Endothelial cell of umbilical vein (primary cell): ENCODE data around the gene OLFM2. TPM values are rescaled to one million over a fixed set of nuclear protein-coding genes. Genes with fewer than 3 reads are reported as not detected.

ENCODE experiments used
- BruUV-seq: library from RNA; stranded (reverse); fragments of 400-500 nt; replicated peaks from 2 replicates; lab custom pipeline; 2021; lab: Mats Ljungman, UMichigan
- CTCF ChIA-PET: fragments of 300-600, 350-600 bp; sonication (Branson Sonifier 250); formaldehyde crosslinking; loops from one replicate; lab custom pipeline; 2021; ENCODE audit warnings: antibody characterized with exemption, inconsistent platforms; lab: Charles Lee
- POLR2A ChIA-PET: fragments of 300-600, 350-600 bp; sonication (Branson Sonifier 250); formaldehyde crosslinking; loops from one replicate; lab custom pipeline; 2021; ENCODE audit warnings: antibody characterized with exemption, inconsistent platforms; lab: Charles Lee
- DNase-seq: peaks from one replicate; pipeline ENCODE4 v3.0.0-alpha.2; 2011; ENCODE audit warnings: low read depth, low spot score
- FAIRE-seq: peaks from 2 replicates; lab custom pipeline; 2011; peaks lifted over from hg19 to GRCh38; lab: Jason Lieb, UNC
- H2AFZ ChIP-seq: 2 replicates; pipeline ENCODE4 v1.6.0; 2012; ENCODE audit warnings: low read depth, low read length, control low read depth, inconsistent platforms
- H3K27ac ChIP-seq: 2 replicates; pipeline ENCODE4 v1.5.1; 2011; ENCODE audit warnings: low read depth, mild to moderate bottlenecking, control low read depth, low read length, moderate library complexity; ENCODE audit not compliant: insufficient read depth
- H3K27me3 ChIP-seq, 2 experiments: 2 replicates each; pipeline versions ENCODE4 v1.6.0 to v1.6.1; 2011; ENCODE audit warnings: low read length in 2 of 2, mixed read lengths in 1 of 2; ENCODE audit not compliant: control insufficient read depth in 2 of 2, insufficient read depth in 2 of 2
- H3K36me3 ChIP-seq, 2 experiments: 2 replicates in 1 of 2; 3 replicates in 1 of 2; pipeline ENCODE4 v1.5.1; 2011; ENCODE audit warnings: low read length in 2 of 2, mild to moderate bottlenecking in 1 of 2, moderate library complexity in 1 of 2; ENCODE audit not compliant: control insufficient read depth in 2 of 2, insufficient read depth in 2 of 2; ENCODE audit errors: extremely low read depth in 1 of 2
- H3K4me1 ChIP-seq: 3 replicates; pipeline ENCODE4 v1.5.1; 2011; ENCODE audit warnings: mild to moderate bottlenecking, low read length; ENCODE audit not compliant: control insufficient read depth, insufficient read depth; ENCODE audit errors: extremely low read depth
- H3K4me2 ChIP-seq: 2 replicates; pipeline ENCODE4 v1.6.1; 2011; ENCODE audit warnings: low read length, control low read depth, mixed read lengths; ENCODE audit not compliant: insufficient read depth
- H3K4me3 ChIP-seq, 3 experiments: fragments of 200-600 bp in 1 of 3; sonication (generic), shearing (Covaris generic) in 1 of 3; replicated peaks in 1 of 3; 2 replicates each; pipeline ENCODE4 v1.5.1; 2011 to 2016; ENCODE audit warnings: control low read depth in 3 of 3, low read length in 3 of 3, mild to moderate bottlenecking in 2 of 3, inconsistent platforms in 1 of 3, low read depth in 1 of 3, moderate library complexity in 1 of 3; ENCODE audit not compliant: insufficient read depth in 1 of 3
- H3K79me2 ChIP-seq: 2 replicates; pipeline ENCODE4 v1.6.0; 2012; ENCODE audit warnings: low read length, inconsistent platforms; ENCODE audit not compliant: control insufficient read depth, insufficient read depth
- H3K9ac ChIP-seq: replicated peaks from 2 replicates; pipeline ENCODE3; 2011; ENCODE audit warnings: low read length, control low read depth; ENCODE audit not compliant: insufficient read depth; ENCODE audit errors: extremely low read depth
- H3K9me1 ChIP-seq: replicated peaks from 3 replicates; pipeline ENCODE4 v1.6.0; 2011; ENCODE audit warnings: mild to moderate bottlenecking, low read length; ENCODE audit not compliant: control insufficient read depth, insufficient read depth; ENCODE audit errors: extremely low read depth
- H3K9me3 ChIP-seq: replicated peaks from 2 replicates; pipeline ENCODE4 v1.5.1; 2012; ENCODE audit warnings: low read length, inconsistent platforms; ENCODE audit not compliant: control insufficient read depth, insufficient read depth
- H4K20me1 ChIP-seq: replicated peaks from 2 replicates; pipeline ENCODE3; 2011; ENCODE audit warnings: mild to moderate bottlenecking, low read length; ENCODE audit not compliant: control insufficient read depth, insufficient read depth; ENCODE audit errors: extremely low read depth
- CTCF ChIP-seq, 2 donors: IDR thresholded peaks; 1 replicate in 1 of 2; 2 replicates in 1 of 2; pipeline ENCODE4 v1.5.1; 2011; ENCODE audit warnings: low read length in 2 of 2, mild to moderate bottlenecking in 2 of 2, moderate library complexity in 2 of 2, control low read depth in 1 of 2, inconsistent platforms in 1 of 2, low read depth in 1 of 2; ENCODE audit not compliant: insufficient read depth in 1 of 2; ENCODE audit errors: extremely low read depth in 1 of 2
- EZH2 ChIP-seq: IDR thresholded peaks from 2 replicates; pipeline ENCODE4 v1.6.1; 2012; ENCODE audit warnings: borderline replicate concordance, low read depth, mild to moderate bottlenecking, moderate library complexity, low read length, inconsistent platforms; ENCODE audit not compliant: severe bottlenecking
- FOS ChIP-seq: IDR thresholded peaks from 2 replicates; pipeline ENCODE4 v1.6.1; 2011; ENCODE audit warnings: mild to moderate bottlenecking, low read length, moderate library complexity, borderline replicate concordance; ENCODE audit not compliant: insufficient read depth
- GATA2 ChIP-seq: IDR thresholded peaks from 2 replicates; pipeline ENCODE4 v1.7.0; 2011; ENCODE audit warnings: low read depth, mild to moderate bottlenecking, moderate library complexity, mixed read lengths, low read length; ENCODE audit not compliant: insufficient read length, insufficient read depth
- JUN ChIP-seq: IDR thresholded peaks from 2 replicates; pipeline ENCODE4 v1.6.1; 2011; ENCODE audit warnings: borderline replicate concordance, low read depth; ENCODE audit not compliant: insufficient read length, insufficient read depth
- MAX ChIP-seq: IDR thresholded peaks from 2 replicates; pipeline ENCODE4 v1.6.1; 2011; ENCODE audit not compliant: insufficient read depth, insufficient read length
- MYC ChIP-seq: IDR thresholded peaks from one replicate; pipeline ENCODE4 v1.6.1; 2011; ENCODE audit warnings: mild to moderate bottlenecking, low read depth, low read length
- POLR2A ChIP-seq: IDR thresholded peaks from 2 replicates; pipeline ENCODE4 v1.6.1; 2012; ENCODE audit warnings: low read depth, mild to moderate bottlenecking, control low read depth, low read length
- POLR2AphosphoS5 ChIP-seq: IDR thresholded peaks from 2 replicates; pipeline ENCODE4 v1.6.1; 2012; ENCODE audit warnings: low read depth, mild to moderate bottlenecking, control low read depth, low read length, moderate library complexity; ENCODE audit not compliant: insufficient read depth
- dilution Hi-C: fragments of 300-500 bp; cut with MboI; formaldehyde crosslinking; loops from one replicate; pipeline ENCODE4 v1.15.0; 2019; ENCODE audit warnings: low sequenced_read_pairs; ENCODE audit not compliant: extremely low pct_ligation_motif_present
- intact Hi-C: fragments of 100-400 bp; cut with micrococcal nuclease; formaldehyde crosslinking; loops from one replicate; pipeline ENCODE4 v1.10.0; 2022
- polyA plus RNA-seq, 4 experiments: library from polyadenylated mRNA; depleted of rRNA in 3 of 4; stranded (reverse) in 3 of 4; unstranded in 1 of 4; fragments of >200 nt; gene quantifications; 2 replicates each; pipeline versions ENCODE4 v1.2.1 to v1.2.3, GENCODE V29; 2011 to 2012; ENCODE audit warnings: missing spikeins in 1 of 4
- total RNA-seq: library from RNA; stranded (reverse); gene quantifications from 2 replicates; pipeline ENCODE4 v1.2.3, GENCODE V29; 2021

The OLFM2 gene
- total and polyA plus RNA-seq, 2 donors (not counting 3 experiments of a cell fraction or from before 2014, with no cell fraction given): 0.91 to 1.9 TPM

GRCh38 chr19:9945319-9945966, 9.1 kb upstream of the OLFM2 start:
- intact Hi-C loops: no loop called here
- DNase-seq: peak; percentile 7
- Histone ChIP-seq H4K20me1 (no peaks in the 10 kb centered on the region), H3K79me2 (no peaks in the 10 kb centered on the region), H3K4me2 (no peak overlapping the region), H3K4me1 (no peaks in the 10 kb centered on the region), H3K9me1 (no peaks in the 10 kb centered on the region), H3K27me3 (no peaks in the 10 kb centered on the region), H3K4me3 (no peak overlapping the region), H3K9ac (no peak overlapping the region), H3K27ac (no peak overlapping the region), H3K9me3 (no peaks in the 10 kb centered on the region), H2AFZ (no peak overlapping the region), H3K36me3 (no peaks in the 10 kb centered on the region)
- POLR2A ChIA-PET: no interaction called here
- FAIRE-seq: no peak
- no TSS peak for BruUV-seq
- dilution Hi-C loops: no loop called here
- TF ChIP-seq MYC (no peak), POLR2A (no peak), EZH2 (no peak), GATA2 (no peak), CTCF (IDR thresholded peaks at IDR 0.05; ENCODE audit: extremely low read depth in 1 of 2, insufficient read depth in 1 of 2, low read depth in 1 of 2, low read length in 2 of 2) (no peak), FOS (no peak), MAX (no peak), JUN (no peak), POLR2AphosphoS5 (no peak)
- CTCF ChIA-PET: interaction anchor here (0.6 to 2.5 kb wide), 4 partner anchors 17 to 82 kb away, joined by 3 to 9 read pairs (median 6); no protein-coding TSS in a partner anchor
